ENCODE measurements around the gene THAP6. TPM values are rescaled to one million over a fixed set of nuclear protein-coding genes. Genes with fewer than 3 reads are reported as not detected.

Gene THAP6
- total and polyA plus RNA-seq, 2 donors (not counting 1 experiment from before 2014, with no cell fraction given), result 8.9 to 38.3 TPM

DNA sequence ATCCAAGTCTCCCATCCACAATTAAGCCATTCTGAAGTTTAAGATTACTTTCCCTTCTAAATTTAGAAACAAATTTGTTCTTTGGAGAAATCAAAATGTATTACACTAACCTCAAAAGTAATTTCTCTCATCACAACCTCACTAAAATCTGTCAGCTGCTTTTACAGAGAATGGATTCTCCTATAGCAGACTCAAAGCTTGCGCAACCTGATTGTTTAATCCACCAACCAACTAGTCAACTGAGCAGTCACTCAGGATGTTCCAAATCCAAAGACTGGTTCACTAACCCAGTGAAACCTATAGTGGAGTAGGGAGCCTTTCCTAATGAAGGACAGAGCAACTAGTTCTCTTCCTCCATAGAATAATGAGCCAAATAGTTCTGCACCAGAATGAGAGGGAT lies 44.4 kb upstream of the THAP6 start:
- intact Hi-C loops (cut with micrococcal nuclease), result loop anchor here (2.0 to 5.0 kb wide), 2 partner anchors 537 to 593 kb away; partner anchors contain the start of gene PARM1
- WGBS (ENCODE audit: insufficient coverage), result no CpG with 5 or more reads among the region's 1 CpG
- no peaks in the 10 kb centered on the region for H3K4me1 Mint-ChIP-seq

DNA sequence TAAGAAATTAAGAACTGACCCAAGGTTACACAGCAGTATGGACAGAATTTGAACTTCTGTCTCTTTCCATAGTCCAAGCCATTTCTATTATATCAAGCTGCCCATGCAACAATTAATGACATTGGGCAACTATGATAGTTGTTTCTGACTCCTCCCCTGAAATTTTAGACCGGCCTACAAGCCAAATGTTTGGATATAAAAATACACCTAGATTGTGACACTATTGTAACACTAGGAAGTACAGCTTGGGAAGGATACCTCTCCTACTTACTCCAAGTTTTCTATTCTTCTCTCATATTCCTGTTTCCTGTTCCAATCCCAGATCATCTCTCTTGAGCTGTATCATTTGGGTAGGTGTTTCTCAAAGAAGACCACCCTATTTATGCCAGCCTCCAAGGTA lies 43.5 kb upstream of the THAP6 start:
- no peak for DNase-seq
- H3K4me3 Mint-ChIP-seq, result no peak overlapping the region
- CTCF ChIA-PET, result no interaction called here

More for the DNA sequence above, 44.4 kb upstream of the THAP6 start:
- H4K20me1 ChIP-seq (ENCODE audit: control insufficient read depth, insufficient read depth, low read length, poor library complexity, severe bottlenecking), result no peaks in the 10 kb centered on the region
- no peak overlapping the region for H3K27ac ChIP-seq (ENCODE audit: low read length in 2 of 2)
- H3K9me3 ChIP-seq (ENCODE audit: control extremely low read depth in 1 of 3, control insufficient read depth in 2 of 3, insufficient read depth in 1 of 3, low read length in 2 of 3), result peaks cover 0 to 1% (median 0%) of the 10 kb centered on the region in 3 donors
- no peaks in the 10 kb centered on the region for H3K79me2 ChIP-seq (ENCODE audit: control insufficient read depth, insufficient read depth, low read length)
- no peak overlapping the region for H2AFZ ChIP-seq (ENCODE audit: insufficient read depth, low read depth, low read length, poor library complexity, severe bottlenecking)
- Mint-ChIP-seq H3K4me3 (no peak overlapping the region), H3K27me3 (no peaks in the 10 kb centered on the region), H3K27ac (no peak overlapping the region), H3K9me3 (ENCODE audit: insufficient read depth) (no peaks in the 10 kb centered on the region)
- TF ChIP-seq EZH2 (IDR thresholded peaks at IDR 0.05; ENCODE audit: borderline replicate concordance, insufficient read depth, low read depth, low read length, poor library complexity, severe bottlenecking), result no peak
- TF ChIP-seq, protein P1, sequence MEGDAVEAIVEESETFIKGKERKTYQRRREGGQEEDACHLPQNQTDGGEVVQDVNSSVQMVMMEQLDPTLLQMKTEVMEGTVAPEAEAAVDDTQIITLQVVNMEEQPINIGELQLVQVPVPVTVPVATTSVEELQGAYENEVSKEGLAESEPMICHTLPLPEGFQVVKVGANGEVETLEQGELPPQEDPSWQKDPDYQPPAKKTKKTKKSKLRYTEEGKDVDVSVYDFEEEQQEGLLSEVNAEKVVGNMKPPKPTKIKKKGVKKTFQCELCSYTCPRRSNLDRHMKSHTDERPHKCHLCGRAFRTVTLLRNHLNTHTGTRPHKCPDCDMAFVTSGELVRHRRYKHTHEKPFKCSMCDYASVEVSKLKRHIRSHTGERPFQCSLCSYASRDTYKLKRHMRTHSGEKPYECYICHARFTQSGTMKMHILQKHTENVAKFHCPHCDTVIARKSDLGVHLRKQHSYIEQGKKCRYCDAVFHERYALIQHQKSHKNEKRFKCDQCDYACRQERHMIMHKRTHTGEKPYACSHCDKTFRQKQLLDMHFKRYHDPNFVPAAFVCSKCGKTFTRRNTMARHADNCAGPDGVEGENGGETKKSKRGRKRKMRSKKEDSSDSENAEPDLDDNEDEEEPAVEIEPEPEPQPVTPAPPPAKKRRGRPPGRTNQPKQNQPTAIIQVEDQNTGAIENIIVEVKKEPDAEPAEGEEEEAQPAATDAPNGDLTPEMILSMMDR (IDR thresholded peaks at IDR 0.05), result no peak
- no peaks in the 10 kb centered on the region for H3K36me3 ChIP-seq (replicated peaks in 1 of 2; ENCODE audit: control extremely low read depth in 1 of 2, control insufficient read depth in 1 of 2, extremely low read depth in 1 of 2, insufficient read depth in 2 of 2, low read length in 1 of 2)
- no peaks in the 10 kb centered on the region for H3K27me3 ChIP-seq (replicated peaks in 1 of 4; ENCODE audit: control extremely low read depth in 1 of 4, control insufficient read depth in 3 of 4, insufficient read depth in 4 of 4, low read length in 3 of 4)
- H3K9ac ChIP-seq (ENCODE audit: low read length), result no peak overlapping the region
- H3K4me1 ChIP-seq (ENCODE audit: control insufficient read depth in 2 of 2, insufficient read depth in 2 of 2, low read length in 2 of 2), result no peaks in the 10 kb centered on the region
- ChIA-PET CTCF (no interaction called here), POLR2A (no interaction called here)
- no peak overlapping the region for H3K4me3 ChIP-seq (ENCODE audit: control extremely low read depth in 1 of 5, extremely low read depth in 1 of 5, insufficient read depth in 1 of 5, low read depth in 2 of 5, low read length in 4 of 5)
- no peak for ATAC-seq (ENCODE audit: low read depth)
- no peak overlapping the region for H3K4me2 ChIP-seq (replicated peaks; ENCODE audit: low read depth, low read length, poor library complexity, severe bottlenecking)
- no peak for DNase-seq

More for the DNA sequence above, 43.5 kb upstream of the THAP6 start:
- no peaks in the 10 kb centered on the region for H3K4me1 Mint-ChIP-seq
- POLR2A ChIA-PET, result no interaction called here
- Histone ChIP-seq H3K9me3 (ENCODE audit: control extremely low read depth in 1 of 3, control insufficient read depth in 2 of 3, insufficient read depth in 1 of 3, low read length in 2 of 3) (no peaks in the 10 kb centered on the region), H3K9ac (ENCODE audit: low read length) (no peak overlapping the region), H3K36me3 (replicated peaks in 1 of 2; ENCODE audit: control extremely low read depth in 1 of 2, control insufficient read depth in 1 of 2, extremely low read depth in 1 of 2, insufficient read depth in 2 of 2, low read length in 1 of 2) (no peaks in the 10 kb centered on the region), H3K27me3 (replicated peaks in 1 of 4; ENCODE audit: control extremely low read depth in 1 of 4, control insufficient read depth in 3 of 4, insufficient read depth in 4 of 4, low read length in 3 of 4) (no peaks in the 10 kb centered on the region), H4K20me1 (ENCODE audit: control insufficient read depth, insufficient read depth, low read length, poor library complexity, severe bottlenecking) (no peaks in the 10 kb centered on the region), H2AFZ (ENCODE audit: insufficient read depth, low read depth, low read length, poor library complexity, severe bottlenecking) (no peak overlapping the region), H3K4me1 (ENCODE audit: control insufficient read depth in 2 of 2, insufficient read depth in 2 of 2, low read length in 2 of 2) (no peaks in the 10 kb centered on the region), H3K79me2 (ENCODE audit: control insufficient read depth, insufficient read depth, low read length) (no peaks in the 10 kb centered on the region), H3K4me2 (replicated peaks; ENCODE audit: low read depth, low read length, poor library complexity, severe bottlenecking) (no peak overlapping the region), H3K27ac (ENCODE audit: low read length in 2 of 2) (no peak overlapping the region), H3K4me3 (ENCODE audit: control extremely low read depth in 1 of 5, extremely low read depth in 1 of 5, insufficient read depth in 1 of 5, low read depth in 2 of 5, low read length in 4 of 5) (no peak overlapping the region)
- intact Hi-C loops (cut with micrococcal nuclease), result loop anchor here (5.0 kb wide), 1 partner anchor 593 kb away; no protein-coding TSS in a partner anchor
- TF ChIP-seq, protein P1 (IDR thresholded peaks at IDR 0.05), result no peak
- no peak for TF ChIP-seq EZH2 (IDR thresholded peaks at IDR 0.05; ENCODE audit: borderline replicate concordance, insufficient read depth, low read depth, low read length, poor library complexity, severe bottlenecking)
- H3K9me3 Mint-ChIP-seq (ENCODE audit: insufficient read depth), result no peaks in the 10 kb centered on the region
- WGBS (ENCODE audit: insufficient coverage), result no CpG with 5 or more reads among the region's 1 CpG
- no peaks in the 10 kb centered on the region for H3K27me3 Mint-ChIP-seq
- H3K27ac Mint-ChIP-seq, result no peak overlapping the region
- ATAC-seq (ENCODE audit: low read depth), result no peak
